Astrocyte of the hippocampus (primary cell): Measurements from ENCODE around the gene ISM1.
A peak's percentile ranks its signal among the peaks of the same experiment; 100 is the strongest.

Source experiments
- DNase-seq: peaks from one replicate; pipeline ENCODE4 v3.0.0; 2011; ENCODE audit warnings: low read depth, low spot score

Gene ISM1

DNA sequence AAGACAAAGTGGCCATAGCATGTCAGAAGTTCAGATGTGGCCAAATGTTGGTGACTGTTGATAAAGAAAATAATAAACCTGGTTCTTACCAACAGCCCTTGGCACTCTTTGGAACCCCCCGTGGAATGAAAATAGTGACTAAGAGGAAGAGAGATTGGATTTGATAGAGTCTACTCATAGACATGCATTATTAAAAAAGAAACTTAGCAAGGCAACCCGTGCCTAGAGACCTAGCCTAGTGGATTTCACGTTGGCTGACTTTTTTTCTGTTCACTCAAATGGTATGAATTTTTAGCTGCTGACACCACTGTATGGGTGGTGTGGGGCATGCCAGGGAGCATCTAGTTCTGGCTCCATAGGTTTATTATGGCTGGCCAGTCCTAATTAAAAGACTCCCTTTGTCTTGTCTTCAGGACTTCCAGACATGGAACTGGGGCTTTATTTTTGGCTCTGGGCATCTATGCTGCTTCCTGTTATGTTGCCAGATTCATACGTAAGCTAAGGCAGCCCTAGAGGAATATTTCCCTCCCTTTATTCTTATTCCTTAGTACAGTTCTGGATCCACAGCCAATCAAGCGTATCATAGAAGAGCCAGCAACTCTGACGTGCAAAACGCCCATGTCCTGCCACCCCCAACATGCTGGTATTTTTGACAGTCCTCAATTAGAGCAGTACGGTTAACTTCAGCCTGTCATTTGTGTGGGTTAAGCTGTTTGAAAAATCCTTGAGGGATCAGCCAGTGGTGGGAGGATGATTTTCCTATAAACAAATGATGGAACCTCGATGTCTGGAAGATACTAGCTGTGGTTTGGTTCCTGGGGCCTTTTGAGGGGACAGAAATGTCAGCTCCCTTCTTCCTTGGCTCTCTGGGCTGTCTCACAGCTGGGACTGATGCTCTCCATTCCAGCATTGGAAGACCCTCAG, 127.5 kb downstream of the ISM1 start:
- DNase-seq = peak; percentile 12

DNA sequence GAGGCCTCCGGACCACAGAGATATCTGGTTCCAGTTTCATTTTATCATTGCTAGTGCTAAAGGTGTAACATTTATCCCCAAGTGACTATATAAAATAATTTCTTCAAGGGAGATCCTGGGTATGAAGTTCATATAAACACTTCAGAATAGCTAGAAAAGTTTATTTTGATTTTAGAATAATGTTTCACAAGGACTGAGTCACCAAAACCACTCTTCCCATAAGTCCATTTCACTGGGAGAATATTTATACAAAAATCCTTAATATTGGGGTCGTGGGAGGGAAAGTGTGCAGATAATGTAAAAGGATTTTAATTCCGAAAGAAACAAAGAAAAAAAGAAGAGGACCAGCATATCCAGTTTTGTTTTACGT, 128.1 kb downstream of the ISM1 start:
- no peak for DNase-seq
